ENCODE data around the gene RSRC2. TPM values are rescaled to one million over a fixed set of nuclear protein-coding genes. Genes with fewer than 3 reads are reported as not detected.

The RSRC2 gene
- total RNA-seq, 2 experiments from 2014 or later, result 89.0 to 93.0 TPM

- Mint-ChIP-seq H3K27me3 (no peaks in the 10 kb centered on the region), H3K4me1 (peaks cover 17% of the 10 kb centered on the region), H3K36me3 (peaks cover 3% of the 10 kb centered on the region), H3K27ac (no peak overlapping the region), H3K9me3 (no peaks in the 10 kb centered on the region), H3K4me3 (no peak overlapping the region)
- no peak for DNase-seq
Observed at GRCh38 chr12:122457627-122458026, 69.1 kb downstream of the RSRC2 start.

GRCh38 chr12:122454739-122455138 lies 72.0 kb downstream of the RSRC2 start:
- H3K27ac Mint-ChIP-seq, result peak overlapping the region; percentile 79
- H3K4me1 Mint-ChIP-seq, result peaks cover 25% of the 10 kb centered on the region
- no peaks in the 10 kb centered on the region for H3K9me3 Mint-ChIP-seq
- no peak for DNase-seq
- H3K27me3 Mint-ChIP-seq, result no peaks in the 10 kb centered on the region
- peaks cover 3% of the 10 kb centered on the region for H3K36me3 Mint-ChIP-seq
- no peak overlapping the region for H3K4me3 Mint-ChIP-seq

- Mint-ChIP-seq H3K27ac (peak overlapping the region; percentile 92), H3K36me3 (peaks cover 3% of the 10 kb centered on the region), H3K27me3 (no peaks in the 10 kb centered on the region), H3K4me1 (peaks cover 25% of the 10 kb centered on the region), H3K9me3 (no peaks in the 10 kb centered on the region), H3K4me3 (no peak overlapping the region)
- no peak for DNase-seq
Observed at GRCh38 chr12:122454250-122454721, 72.5 kb downstream of the RSRC2 start.

Other genes starting within 250 kb of the RSRC2 start
- 10 to 100 TPM; 32.4 to 33.9 TPM for gene CLIP1, start 104.3 kb downstream of the RSRC2 start, total RNA-seq
- gene ZCCHC8, start 26.0 kb downstream of the RSRC2 start, total RNA-seq, result 10 to 100 TPM; 40.7 to 41.7 TPM
- 10 to 100 TPM; 85.9 to 89.9 TPM for gene KNTC1, start 313 bp upstream of the RSRC2 start, total RNA-seq
- gene HCAR2, start 176.4 kb upstream of the RSRC2 start, total RNA-seq, result not detected
- gene HCAR3, start 189.9 kb upstream of the RSRC2 start, total RNA-seq, result not detected
- under 1 TPM; 0.54 to 0.68 TPM for gene HCAR1, start 203.9 kb upstream of the RSRC2 start, total RNA-seq
- gene DENR, start 225.9 kb upstream of the RSRC2 start, total RNA-seq, result 10 to 100 TPM; 77.7 to 86.4 TPM
- gene CCDC62, start 247.6 kb upstream of the RSRC2 start, total RNA-seq, result under 1 TPM; 0.44 to 0.49 TPM